WI38 (cell line): ENCODE data around the gene MTA2.
"Not testable (repeated sequence)": the region's sequence is repeated elsewhere in the genome, so short reads cannot be mapped to it uniquely, and the experiment has no call there.

Source experiments
- H3K4me3 ChIP-seq: 2 replicates; pipeline ENCODE4 v1.5.1; 2011; ENCODE audit warnings: low read depth, mild to moderate bottlenecking, control low read depth, low read length
- TF ChIP-seq, protein P1 (sequence below): IDR thresholded peaks from 2 replicates; pipeline ENCODE4 v1.5.1; 2012; ENCODE audit warnings: low read depth, mild to moderate bottlenecking, control low read depth, low read length

MTA2 gene

DNA sequence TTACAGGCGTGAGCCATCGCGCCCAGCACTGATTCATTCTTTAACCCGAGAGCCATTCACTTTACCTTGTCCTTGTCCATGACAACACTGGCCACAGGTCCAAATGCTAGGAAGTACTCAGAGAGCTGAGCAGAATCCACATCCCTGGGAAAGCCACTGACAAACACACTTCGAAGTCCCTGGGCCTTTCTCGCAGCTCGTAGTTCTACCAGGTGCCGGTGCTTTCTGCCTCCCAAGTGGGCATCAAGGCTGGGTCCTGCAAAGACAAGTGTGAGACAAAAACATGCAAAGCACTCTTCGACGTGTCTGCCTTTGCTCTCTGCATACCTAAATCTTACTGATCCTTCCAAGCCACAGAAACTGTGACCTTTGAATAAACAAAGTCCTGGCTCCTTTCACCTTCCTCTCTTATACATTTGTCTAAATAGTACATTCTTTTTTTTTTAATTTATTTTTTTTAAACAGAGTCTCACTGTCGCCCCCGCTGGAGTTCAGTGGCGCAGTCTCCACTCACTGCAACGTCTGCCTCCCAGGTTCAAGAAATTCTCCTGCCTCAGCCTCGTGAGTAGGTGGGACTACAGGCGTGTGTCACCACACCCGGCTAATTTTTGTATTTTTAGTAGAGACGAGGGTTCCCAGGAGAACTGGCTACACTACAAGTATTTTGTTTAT is 12.6 kb downstream of the MTA2 start:
- no peak overlapping the region for H3K4me3 ChIP-seq
- TF ChIP-seq, protein P1, sequence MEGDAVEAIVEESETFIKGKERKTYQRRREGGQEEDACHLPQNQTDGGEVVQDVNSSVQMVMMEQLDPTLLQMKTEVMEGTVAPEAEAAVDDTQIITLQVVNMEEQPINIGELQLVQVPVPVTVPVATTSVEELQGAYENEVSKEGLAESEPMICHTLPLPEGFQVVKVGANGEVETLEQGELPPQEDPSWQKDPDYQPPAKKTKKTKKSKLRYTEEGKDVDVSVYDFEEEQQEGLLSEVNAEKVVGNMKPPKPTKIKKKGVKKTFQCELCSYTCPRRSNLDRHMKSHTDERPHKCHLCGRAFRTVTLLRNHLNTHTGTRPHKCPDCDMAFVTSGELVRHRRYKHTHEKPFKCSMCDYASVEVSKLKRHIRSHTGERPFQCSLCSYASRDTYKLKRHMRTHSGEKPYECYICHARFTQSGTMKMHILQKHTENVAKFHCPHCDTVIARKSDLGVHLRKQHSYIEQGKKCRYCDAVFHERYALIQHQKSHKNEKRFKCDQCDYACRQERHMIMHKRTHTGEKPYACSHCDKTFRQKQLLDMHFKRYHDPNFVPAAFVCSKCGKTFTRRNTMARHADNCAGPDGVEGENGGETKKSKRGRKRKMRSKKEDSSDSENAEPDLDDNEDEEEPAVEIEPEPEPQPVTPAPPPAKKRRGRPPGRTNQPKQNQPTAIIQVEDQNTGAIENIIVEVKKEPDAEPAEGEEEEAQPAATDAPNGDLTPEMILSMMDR = peak; percentile 40; the same call in 1 of the 2 replicates

DNA sequence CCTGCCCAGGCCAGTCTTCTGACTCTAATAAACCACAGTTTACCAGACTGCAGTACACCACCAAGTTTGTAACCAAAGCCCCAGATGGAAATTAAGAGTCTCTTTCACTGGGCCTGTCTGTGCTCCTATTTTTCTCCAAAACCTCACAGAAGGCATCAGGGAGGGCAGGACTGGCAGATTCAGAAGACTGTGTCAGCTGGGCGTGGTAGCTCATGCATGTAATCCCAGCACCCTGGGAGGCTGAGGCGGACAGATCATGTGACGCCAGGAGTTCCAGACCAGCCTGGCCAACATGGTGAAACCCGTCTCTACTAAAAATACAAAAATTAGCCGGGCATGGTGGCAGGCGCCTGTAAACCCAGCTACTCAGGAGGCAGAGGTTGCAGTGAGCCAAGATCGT is 16.3 kb downstream of the MTA2 start:
- H3K4me3 ChIP-seq = not testable (repeated sequence)

DNA sequence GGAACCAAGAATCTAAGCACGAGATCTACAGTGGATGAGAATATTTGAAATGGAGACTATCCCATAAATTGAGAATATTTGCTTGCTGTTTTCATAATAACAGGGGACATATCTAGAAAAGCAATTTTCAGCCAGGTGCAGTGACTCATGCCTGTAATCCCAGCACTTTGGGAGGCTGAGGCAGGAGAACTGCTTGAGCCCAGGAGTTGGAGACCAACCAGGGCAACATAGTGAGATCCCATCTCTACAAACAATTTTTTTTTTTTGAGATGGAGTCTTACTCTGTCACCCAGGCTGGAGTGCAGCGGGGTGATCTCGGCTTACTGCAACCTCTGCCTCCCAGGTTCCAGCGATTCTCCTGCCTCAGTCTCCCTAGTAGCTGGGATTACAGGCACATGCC is 19.9 kb downstream of the MTA2 start:
- H3K4me3 ChIP-seq = not testable (repeated sequence)

DNA sequence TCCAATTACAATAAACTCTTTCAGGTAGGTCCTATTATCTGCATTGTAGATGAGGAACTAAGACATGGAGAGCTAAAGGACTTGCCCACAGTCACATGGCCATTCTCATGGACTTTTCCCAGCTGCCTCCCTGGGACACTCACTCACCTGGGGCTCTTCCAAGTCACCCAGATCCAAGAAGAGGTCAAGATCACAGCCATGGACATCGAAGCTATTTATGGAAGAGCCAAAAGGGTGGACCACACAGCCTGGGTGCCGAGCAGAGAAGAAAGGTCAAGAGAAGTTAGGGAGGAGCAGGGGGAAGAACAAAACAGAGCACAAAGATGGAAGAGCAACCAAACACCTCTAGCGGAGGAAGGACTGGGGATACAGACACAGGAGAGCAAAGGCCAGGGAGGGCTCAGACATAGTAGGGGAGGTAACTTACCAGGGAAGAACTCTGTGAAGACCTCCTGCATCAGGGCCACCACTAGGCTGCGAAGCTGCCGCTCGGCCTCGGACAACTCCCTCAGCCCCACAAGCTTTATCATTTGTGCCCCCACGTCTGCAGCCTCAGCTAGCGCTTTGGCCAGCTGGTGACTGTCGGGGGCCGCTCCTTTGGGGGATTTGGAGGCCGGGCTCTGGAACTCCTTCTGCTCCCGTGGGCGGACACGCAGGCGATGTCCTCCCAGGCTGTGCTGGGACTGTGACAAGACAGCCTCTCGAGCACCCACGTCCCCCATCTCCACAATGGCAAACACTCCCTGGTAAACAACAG is 20.5 kb downstream of the MTA2 start:
- no peak overlapping the region for H3K4me3 ChIP-seq
- TF ChIP-seq, protein P1 = no peak

DNA sequence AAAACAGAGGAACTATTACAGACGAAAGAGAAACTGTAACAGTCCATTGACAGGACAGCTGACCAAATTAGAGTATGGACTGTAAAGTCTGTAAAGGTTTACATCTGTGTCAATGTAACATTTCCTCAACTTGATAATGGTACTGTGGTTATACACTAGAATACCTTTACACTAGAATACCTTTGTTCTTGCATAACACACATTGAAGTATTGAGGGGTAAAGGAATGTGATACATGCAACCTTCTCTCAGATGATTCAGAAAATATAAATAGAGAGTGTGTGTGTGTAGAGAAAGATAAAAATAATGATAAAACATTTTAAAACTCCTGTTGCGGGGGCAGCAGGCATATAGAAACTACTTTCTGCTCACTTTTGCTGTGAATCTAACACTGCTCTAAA is 22.4 kb downstream of the MTA2 start:
- H3K4me3 ChIP-seq = no peak overlapping the region

DNA sequence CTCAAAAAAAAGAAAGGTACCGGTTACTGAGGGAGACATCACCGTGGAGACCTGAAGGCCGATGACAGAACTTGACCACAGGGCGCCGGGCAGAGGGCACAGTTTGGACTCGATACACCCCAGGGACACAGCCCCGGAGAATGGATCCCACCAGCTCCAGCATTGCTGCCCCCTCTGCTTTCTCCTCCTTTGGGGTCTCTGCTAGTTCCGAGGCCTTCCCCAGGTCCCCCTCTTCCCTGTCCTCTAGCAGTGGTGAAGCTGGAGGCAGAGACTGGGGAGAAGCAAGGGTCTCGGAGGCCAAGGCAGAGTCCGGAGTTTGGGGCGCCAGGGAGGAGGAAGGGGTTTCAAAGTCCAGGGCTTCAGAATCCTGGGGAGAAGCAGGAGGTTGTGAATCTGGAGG is 23.1 kb downstream of the MTA2 start:
- H3K4me3 ChIP-seq = no peak overlapping the region
- TF ChIP-seq, protein P1 = no peak

More for the DNA sequence above, 22.4 kb downstream of the MTA2 start:
- TF ChIP-seq, protein P1 = no peak

DNA sequence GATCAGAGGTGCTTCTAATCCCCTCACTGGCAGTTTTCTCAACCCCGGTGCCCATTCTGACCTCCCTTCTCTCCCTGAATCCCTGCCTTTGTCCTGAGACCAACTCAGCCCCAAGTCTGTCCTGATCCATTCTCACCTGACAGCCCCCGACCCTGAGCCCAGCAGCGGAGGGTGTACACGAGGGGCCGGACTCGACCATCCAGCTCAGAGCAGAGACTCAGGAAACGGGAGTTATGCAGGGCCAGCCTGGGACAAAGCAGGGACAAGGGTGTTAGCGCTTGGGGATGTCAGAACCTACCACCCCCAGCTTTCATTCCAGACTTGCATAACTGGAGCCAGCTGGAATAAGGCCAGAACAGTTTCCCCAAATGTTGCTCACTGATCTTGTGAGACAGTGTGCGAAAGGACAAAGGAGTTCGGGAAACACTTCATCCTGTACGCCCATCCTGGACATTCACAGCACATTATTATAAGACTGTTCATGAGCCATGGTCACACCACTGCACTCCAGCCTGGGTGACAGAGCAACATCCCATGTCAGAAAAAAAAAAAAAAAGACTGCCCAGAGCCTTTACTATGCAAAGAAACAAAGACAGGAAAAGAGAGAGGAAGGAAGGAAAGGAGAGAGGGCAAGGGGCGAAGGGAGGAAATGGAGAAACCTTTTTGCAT is 24.5 kb downstream of the MTA2 start:
- no peak overlapping the region for H3K4me3 ChIP-seq
- TF ChIP-seq, protein P1 = no peak

DNA sequence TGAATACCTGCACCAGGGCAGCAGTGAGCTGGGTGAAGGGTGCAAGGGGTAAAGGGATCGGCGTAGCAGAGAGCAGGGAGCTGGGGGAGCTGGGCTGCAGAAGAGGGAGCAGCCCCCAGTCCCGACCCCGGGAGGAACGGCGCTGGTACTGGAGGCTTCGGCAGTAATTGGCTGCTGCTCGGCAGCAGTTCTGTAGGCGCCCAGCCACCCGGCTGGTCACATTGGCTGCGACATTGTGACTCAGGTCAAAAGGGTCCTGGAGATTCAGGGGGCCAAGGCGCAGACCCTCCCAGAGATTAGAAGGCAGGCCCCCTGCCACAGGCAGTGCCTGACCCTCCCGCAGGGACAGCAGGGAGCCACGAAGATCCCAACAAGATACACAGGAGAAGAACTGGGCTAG is 25.8 kb downstream of the MTA2 start:
- TF ChIP-seq, protein P1 = no peak
- H3K4me3 ChIP-seq = no peak overlapping the region
